Ovary (tissue), 3 donors: ENCODE results near the gene INPP5A.

Source experiments
- CTCF ChIP-seq, 3 donors: fragments of 450-650 bp in 2 of 3; fragments of 200-600 bp in 1 of 3; IDR thresholded peaks; one replicate each; pipeline versions ENCODE4 v1.5.1 to v1.8.0; 2016 to 2022; ENCODE audit warnings: antibody characterized with exemption in 3 of 3, mild to moderate bottlenecking in 1 of 3
- POLR2A ChIP-seq: fragments of 450-650 bp; IDR thresholded peaks from one replicate; pipeline ENCODE4 v1.6.1; 2017; ENCODE audit warnings: antibody characterized with exemption, mild to moderate bottlenecking, moderate library complexity
- donor health status: DM: no; HTN: no; CAD: no.

- no peak for TF ChIP-seq CTCF (IDR thresholded peaks at IDR 0.05)
- TF ChIP-seq POLR2A, result no peak
These were observed 30.1 kb upstream of the INPP5A start for GRCh38 chr10:132507409-132507955.
